ENCODE data around the gene PCDHGB7. TPM values are rescaled to one million over a fixed set of nuclear protein-coding genes. Genes with fewer than 3 reads are reported as not detected.

PCDHGB7 gene
- total and polyA plus RNA-seq, 10 of the 15 experiments (the other 5 are each of a cell fraction or from before 2014, with no cell fraction given), result 0.27 to 1.3 (median 0.54) TPM; not detected in 2

DNA sequence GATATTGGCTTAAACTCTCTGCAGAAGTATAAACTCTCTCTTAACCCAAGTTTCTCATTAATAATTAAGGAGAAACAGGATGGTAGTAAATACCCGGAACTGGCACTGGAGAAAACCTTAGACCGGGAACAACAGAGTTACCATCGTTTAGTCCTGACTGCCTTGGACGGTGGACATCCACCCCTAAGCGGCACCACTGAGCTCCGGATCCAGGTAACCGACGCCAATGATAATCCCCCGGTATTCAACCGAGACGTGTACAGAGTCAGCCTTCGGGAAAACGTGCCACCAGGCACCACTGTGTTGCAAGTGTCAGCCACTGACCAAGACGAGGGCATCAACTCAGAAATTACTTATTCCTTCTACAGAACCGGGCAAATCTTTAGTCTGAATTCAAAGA lies 18.9 kb upstream of the PCDHGB7 start:
- intact Hi-C loops (cut with micrococcal nuclease; ENCODE audit: unreplicated experiment), result no loop called here

More for the DNA sequence above, 18.9 kb upstream of the PCDHGB7 start:
- CTCF ChIA-PET, result interaction anchor here (0.9 to 1.7 kb wide), 3 partner anchors 14 to 136 kb away, joined by 3 to 8 read pairs (median 3); partner anchors contain the start of gene PCDHGA10
- TF ChIP-seq ZNF274 (IDR thresholded peaks at IDR 0.05; ENCODE audit: insufficient read depth, insufficient read length), result no peak
- no peak for TF ChIP-seq ZZZ3 (IDR thresholded peaks at IDR 0.05; ENCODE audit: control insufficient read depth, insufficient read length, low read depth)
- TF ChIP-seq NR2C2 (IDR thresholded peaks at IDR 0.05; ENCODE audit: borderline replicate concordance, control insufficient read depth, insufficient read length, low read depth), result no peak
- TF ChIP-seq, protein P1, sequence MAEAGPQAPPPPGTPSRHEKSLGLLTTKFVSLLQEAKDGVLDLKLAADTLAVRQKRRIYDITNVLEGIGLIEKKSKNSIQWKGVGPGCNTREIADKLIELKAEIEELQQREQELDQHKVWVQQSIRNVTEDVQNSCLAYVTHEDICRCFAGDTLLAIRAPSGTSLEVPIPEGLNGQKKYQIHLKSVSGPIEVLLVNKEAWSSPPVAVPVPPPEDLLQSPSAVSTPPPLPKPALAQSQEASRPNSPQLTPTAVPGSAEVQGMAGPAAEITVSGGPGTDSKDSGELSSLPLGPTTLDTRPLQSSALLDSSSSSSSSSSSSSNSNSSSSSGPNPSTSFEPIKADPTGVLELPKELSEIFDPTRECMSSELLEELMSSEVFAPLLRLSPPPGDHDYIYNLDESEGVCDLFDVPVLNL (IDR thresholded peaks at IDR 0.05; ENCODE audit: low read depth, low read length), result no peak
- TF ChIP-seq GATAD2B (conservative IDR thresholded peaks at IDR 0.05; ENCODE audit: low read depth), result no peak
- TF ChIP-seq POLR2A (IDR thresholded peaks at IDR 0.05; ENCODE audit: low read depth, low read length), result no peak
- no peak for TF ChIP-seq SIX5 (IDR thresholded peaks at IDR 0.05; ENCODE audit: low read depth, low read length, severe bottlenecking)
- TF ChIP-seq, protein P2, sequence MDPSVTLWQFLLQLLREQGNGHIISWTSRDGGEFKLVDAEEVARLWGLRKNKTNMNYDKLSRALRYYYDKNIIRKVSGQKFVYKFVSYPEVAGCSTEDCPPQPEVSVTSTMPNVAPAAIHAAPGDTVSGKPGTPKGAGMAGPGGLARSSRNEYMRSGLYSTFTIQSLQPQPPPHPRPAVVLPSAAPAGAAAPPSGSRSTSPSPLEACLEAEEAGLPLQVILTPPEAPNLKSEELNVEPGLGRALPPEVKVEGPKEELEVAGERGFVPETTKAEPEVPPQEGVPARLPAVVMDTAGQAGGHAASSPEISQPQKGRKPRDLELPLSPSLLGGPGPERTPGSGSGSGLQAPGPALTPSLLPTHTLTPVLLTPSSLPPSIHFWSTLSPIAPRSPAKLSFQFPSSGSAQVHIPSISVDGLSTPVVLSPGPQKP (IDR thresholded peaks at IDR 0.05; ENCODE audit: low read depth, low read length), result no peak
- no peak for TF ChIP-seq POU2F2 (IDR thresholded peaks at IDR 0.05; ENCODE audit: borderline replicate concordance, low read depth, low read length)
- no peak for TF ChIP-seq CHD1 (IDR thresholded peaks at IDR 0.05; ENCODE audit: low read depth, low read length)
- TF ChIP-seq IRF4 (IDR thresholded peaks at IDR 0.05; ENCODE audit: low read depth, low read length), result no peak
- TF ChIP-seq, protein P3, sequence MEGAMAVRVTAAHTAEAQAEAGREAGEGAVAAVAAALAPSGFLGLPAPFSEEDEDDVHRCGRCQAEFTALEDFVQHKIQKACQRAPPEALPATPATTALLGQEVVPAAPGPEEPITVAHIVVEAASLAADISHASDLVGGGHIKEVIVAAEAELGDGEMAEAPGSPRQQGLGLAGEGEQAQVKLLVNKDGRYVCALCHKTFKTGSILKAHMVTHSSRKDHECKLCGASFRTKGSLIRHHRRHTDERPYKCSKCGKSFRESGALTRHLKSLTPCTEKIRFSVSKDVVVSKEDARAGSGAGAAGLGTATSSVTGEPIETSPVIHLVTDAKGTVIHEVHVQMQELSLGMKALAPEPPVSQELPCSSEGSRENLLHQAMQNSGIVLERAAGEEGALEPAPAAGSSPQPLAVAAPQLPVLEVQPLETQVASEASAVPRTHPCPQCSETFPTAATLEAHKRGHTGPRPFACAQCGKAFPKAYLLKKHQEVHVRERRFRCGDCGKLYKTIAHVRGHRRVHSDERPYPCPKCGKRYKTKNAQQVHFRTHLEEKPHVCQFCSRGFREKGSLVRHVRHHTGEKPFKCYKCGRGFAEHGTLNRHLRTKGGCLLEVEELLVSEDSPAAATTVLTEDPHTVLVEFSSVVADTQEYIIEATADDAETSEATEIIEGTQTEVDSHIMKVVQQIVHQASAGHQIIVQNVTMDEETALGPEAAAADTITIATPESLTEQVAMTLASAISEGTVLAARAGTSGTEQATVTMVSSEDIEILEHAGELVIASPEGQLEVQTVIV (IDR thresholded peaks at IDR 0.05; ENCODE audit: borderline replicate concordance, partially characterized antibody), result no peak
- no peak for TF ChIP-seq CHD4 (IDR thresholded peaks at IDR 0.05)
- no peak for TF ChIP-seq HDAC2 (IDR thresholded peaks at IDR 0.05)
- SMC1A ChIA-PET (ENCODE audit: uncharacterized antibody, unreplicated experiment), result no interaction called here
- POLR2A ChIA-PET, result no interaction called here
- Histone ChIP-seq H3K27me3 (replicated peaks in 1 of 2; ENCODE audit: control insufficient read depth in 2 of 2, insufficient read depth in 2 of 2, low read length in 1 of 2) (no peaks in the 10 kb centered on the region), H3K4me1 (ENCODE audit: control insufficient read depth, insufficient read depth, low read length) (no peaks in the 10 kb centered on the region), H3K79me2 (ENCODE audit: control insufficient read depth, insufficient read depth, low read length) (no peaks in the 10 kb centered on the region), H4K20me1 (ENCODE audit: control insufficient read depth, insufficient read depth) (no peaks in the 10 kb centered on the region), H3K9ac (ENCODE audit: control insufficient read depth, insufficient read depth, low read length) (no peak overlapping the region), H2AFZ (ENCODE audit: control insufficient read depth, low read depth, low read length) (no peak overlapping the region), H3K36me3 (ENCODE audit: control insufficient read depth in 2 of 2, insufficient read depth in 2 of 2, low read length in 1 of 2) (no peaks in the 10 kb centered on the region), H3K4me2 (ENCODE audit: control insufficient read depth, insufficient read depth) (no peak overlapping the region), H3K27ac (ENCODE audit: control insufficient read depth, insufficient read depth) (no peak overlapping the region), H3K4me3 (no peak overlapping the region), H3K9me3 (replicated peaks; ENCODE audit: control insufficient read depth, insufficient read depth, low read length) (peaks cover 18% of the 10 kb centered on the region; the same call in 2 of the 3 replicates)
- in situ Hi-C loops (cut with MboI), result no loop called here
- no TSS peak for BruUV-seq (replicated peaks)
- DNase-seq (ENCODE audit: low read depth, low spot score) (no peak), FAIRE-seq (no peak), ATAC-seq (no peak)
- 83% methylated on average over 15 of the region's 15 CpGs for WGBS (ENCODE audit: insufficient coverage, insufficient replicate concordance, low lambda C conversion rate, missing lambda C conversion rate)
- RAD21 ChIA-PET (ENCODE audit: unreplicated experiment), result interaction anchor here (1.4 kb wide), 1 partner anchor 14 kb away, joined by 4 read pairs; the partner anchor contains the start of gene PCDHGA10
